ENCODE data around the gene CYTH2. TPM values are rescaled to one million over a fixed set of nuclear protein-coding genes. Genes with fewer than 3 reads are reported as not detected.

Gene CYTH2
- polyA plus RNA-seq, 3 donors = 21.3 to 48.2 (median 21.7) TPM

- H3K4me1 ChIP-seq (ENCODE audit: control insufficient read depth in 1 of 2, insufficient read depth in 2 of 2, low read length in 2 of 2) = no peaks in the 10 kb centered on the region
- no peak overlapping the region for H3K4me3 Mint-ChIP-seq
- intact Hi-C loops (cut with micrococcal nuclease) = no loop called here
- H3K27me3 Mint-ChIP-seq (ENCODE audit: low read depth in 3 of 3) = peaks cover 0 to 2% (median 1%) of the 10 kb centered on the region in 3 donors
- no peak overlapping the region for H3K27ac Mint-ChIP-seq
- H3K36me3 Mint-ChIP-seq = peaks cover 6 to 13% of the 10 kb centered on the region in 2 donors
- no peaks in the 10 kb centered on the region for H4K20me1 ChIP-seq (ENCODE audit: insufficient read depth, low read length)
- no peak for DNase-seq
- peaks cover 2 to 7% of the 10 kb centered on the region in 2 donors for H3K36me3 ChIP-seq (replicated peaks in 1 of 2; ENCODE audit: control insufficient read depth in 1 of 2, insufficient read depth in 2 of 2, low read length in 2 of 2)
- H3K27ac ChIP-seq (ENCODE audit: low read depth in 1 of 2, low read length in 2 of 2) = no peak overlapping the region
- H3K4me2 ChIP-seq (replicated peaks; ENCODE audit: extremely low read depth, low read length, poor library complexity, severe bottlenecking) = no peak overlapping the region
- WGBS (ENCODE audit: insufficient coverage) = 95% methylated on average over 52 of the region's 62 CpGs
- no peaks in the 10 kb centered on the region for H3K4me1 Mint-ChIP-seq
- H3K79me2 ChIP-seq (ENCODE audit: insufficient read depth, low read length) = no peaks in the 10 kb centered on the region
- H2AFZ ChIP-seq (ENCODE audit: insufficient read depth, low read depth, low read length, poor library complexity, severe bottlenecking) = no peak overlapping the region
- no peak overlapping the region for H3K9ac ChIP-seq (ENCODE audit: insufficient read depth, low read length, poor library complexity, severe bottlenecking)
- no peak overlapping the region for H3K4me3 ChIP-seq (replicated peaks in 1 of 3; ENCODE audit: low read depth in 2 of 3, low read length in 3 of 3)
- TF ChIP-seq, protein P1, sequence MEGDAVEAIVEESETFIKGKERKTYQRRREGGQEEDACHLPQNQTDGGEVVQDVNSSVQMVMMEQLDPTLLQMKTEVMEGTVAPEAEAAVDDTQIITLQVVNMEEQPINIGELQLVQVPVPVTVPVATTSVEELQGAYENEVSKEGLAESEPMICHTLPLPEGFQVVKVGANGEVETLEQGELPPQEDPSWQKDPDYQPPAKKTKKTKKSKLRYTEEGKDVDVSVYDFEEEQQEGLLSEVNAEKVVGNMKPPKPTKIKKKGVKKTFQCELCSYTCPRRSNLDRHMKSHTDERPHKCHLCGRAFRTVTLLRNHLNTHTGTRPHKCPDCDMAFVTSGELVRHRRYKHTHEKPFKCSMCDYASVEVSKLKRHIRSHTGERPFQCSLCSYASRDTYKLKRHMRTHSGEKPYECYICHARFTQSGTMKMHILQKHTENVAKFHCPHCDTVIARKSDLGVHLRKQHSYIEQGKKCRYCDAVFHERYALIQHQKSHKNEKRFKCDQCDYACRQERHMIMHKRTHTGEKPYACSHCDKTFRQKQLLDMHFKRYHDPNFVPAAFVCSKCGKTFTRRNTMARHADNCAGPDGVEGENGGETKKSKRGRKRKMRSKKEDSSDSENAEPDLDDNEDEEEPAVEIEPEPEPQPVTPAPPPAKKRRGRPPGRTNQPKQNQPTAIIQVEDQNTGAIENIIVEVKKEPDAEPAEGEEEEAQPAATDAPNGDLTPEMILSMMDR (IDR thresholded peaks at IDR 0.05) = no peak
- H3K9me3 ChIP-seq (replicated peaks in 1 of 2; ENCODE audit: control insufficient read depth in 1 of 2, insufficient read depth in 1 of 2, low read length in 2 of 2) = no peaks in the 10 kb centered on the region
- H3K27me3 ChIP-seq (ENCODE audit: control insufficient read depth in 2 of 2, insufficient read depth in 2 of 2, low read length in 2 of 2) = no peaks in the 10 kb centered on the region
- peaks cover 0 to 4% (median 0%) of the 10 kb centered on the region in 7 donors for H3K9me3 Mint-ChIP-seq
Measured at GRCh38 chr19:48461982-48462655, 7.0 kb upstream of the CYTH2 start.

DNA sequence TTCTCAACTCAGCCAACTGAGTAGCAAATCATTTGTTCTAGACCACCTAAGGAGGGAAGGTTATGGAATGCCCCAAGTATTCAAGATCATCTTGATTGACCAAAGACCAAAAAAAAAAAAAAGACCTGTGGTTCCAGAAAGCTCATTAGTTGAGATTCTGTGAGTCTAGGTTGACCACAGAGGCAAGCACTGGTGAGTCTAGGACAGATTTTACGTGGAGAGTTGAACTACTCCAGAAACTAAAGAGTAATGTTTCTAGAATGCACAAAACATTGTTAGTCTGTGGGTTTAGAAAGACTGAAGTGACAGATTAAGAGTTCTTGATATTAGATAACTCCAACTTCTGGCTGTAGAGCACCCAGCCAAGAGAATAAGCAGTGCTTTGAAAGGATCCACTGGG lies 4.0 kb upstream of the CYTH2 start:
- no CpG with 5 or more reads among the region's 1 CpG for WGBS (ENCODE audit: insufficient coverage)
- TF ChIP-seq, protein P1 (IDR thresholded peaks at IDR 0.05) = no peak
- Mint-ChIP-seq H3K36me3 (peaks cover 3 to 11% of the 10 kb centered on the region in 2 donors), H3K27me3 (ENCODE audit: low read depth in 3 of 3) (peaks cover 1 to 2% (median 1%) of the 10 kb centered on the region in 3 donors), H3K27ac (no peak overlapping the region), H3K4me1 (peaks cover 13% of the 10 kb centered on the region), H3K9me3 (peaks cover 0 to 4% (median 0%) of the 10 kb centered on the region in 7 donors), H3K4me3 (no peak overlapping the region)
- no peaks in the 10 kb centered on the region for H3K27me3 ChIP-seq (ENCODE audit: control insufficient read depth in 2 of 2, insufficient read depth in 2 of 2, low read length in 2 of 2)
- H3K36me3 ChIP-seq (replicated peaks in 1 of 2; ENCODE audit: control insufficient read depth in 1 of 2, insufficient read depth in 2 of 2, low read length in 2 of 2) = peaks cover 0 to under 1% of the 10 kb centered on the region in 2 donors
- H3K9ac ChIP-seq (ENCODE audit: insufficient read depth, low read length, poor library complexity, severe bottlenecking) = no peak overlapping the region
- no peak overlapping the region for H3K27ac ChIP-seq (ENCODE audit: low read depth in 1 of 2, low read length in 2 of 2)
- H3K9me3 ChIP-seq (replicated peaks in 1 of 2; ENCODE audit: control insufficient read depth in 1 of 2, insufficient read depth in 1 of 2, low read length in 2 of 2) = no peaks in the 10 kb centered on the region
- no peak overlapping the region for H3K4me3 ChIP-seq (replicated peaks in 1 of 3; ENCODE audit: low read depth in 2 of 3, low read length in 3 of 3)
- H3K4me1 ChIP-seq (ENCODE audit: control insufficient read depth in 1 of 2, insufficient read depth in 2 of 2, low read length in 2 of 2) = peaks cover 10 to 15% of the 10 kb centered on the region in 2 donors
- no peak for DNase-seq
- H4K20me1 ChIP-seq (ENCODE audit: insufficient read depth, low read length) = peaks cover 10% of the 10 kb centered on the region
- no peak overlapping the region for H3K4me2 ChIP-seq (replicated peaks; ENCODE audit: extremely low read depth, low read length, poor library complexity, severe bottlenecking)
- intact Hi-C loops (cut with micrococcal nuclease) = no loop called here
- H2AFZ ChIP-seq (ENCODE audit: insufficient read depth, low read depth, low read length, poor library complexity, severe bottlenecking) = no peak overlapping the region
- peaks cover 8% of the 10 kb centered on the region for H3K79me2 ChIP-seq (ENCODE audit: insufficient read depth, low read length)
